ENCODE data around the gene AK5. TPM values are rescaled to one million over a fixed set of nuclear protein-coding genes. Genes with fewer than 3 reads are reported as not detected.

AK5 gene
- total RNA-seq, 2 experiments from 2014 or later: 0.65 to 0.86 TPM

GRCh38 chr1:77532641-77533040 lies 250.8 kb downstream of the AK5 start:
- H3K4me1 Mint-ChIP-seq: peaks cover 2% of the 10 kb centered on the region
- H3K4me3 Mint-ChIP-seq: no peak overlapping the region
- DNase-seq: no peak
- no peak overlapping the region for H3K27ac Mint-ChIP-seq
- CTCF ChIA-PET: interaction anchor here (0.7 to 1.8 kb wide), 12 partner anchors 7 to 368 kb away, joined by 3 to 9 read pairs (median 4); no protein-coding TSS in a partner anchor
- no peaks in the 10 kb centered on the region for H3K9me3 Mint-ChIP-seq
- no peaks in the 10 kb centered on the region for H3K27me3 Mint-ChIP-seq
- no peaks in the 10 kb centered on the region for H3K36me3 Mint-ChIP-seq (ENCODE audit: low read depth)
- POLR2A ChIA-PET: no interaction called here

- ChIA-PET CTCF (interaction anchor here (0.6 to 1.8 kb wide), 13 partner anchors 8 to 385 kb away, joined by 3 to 9 read pairs (median 3); no protein-coding TSS in a partner anchor), POLR2A (no interaction called here)
- Mint-ChIP-seq H3K4me3 (no peak overlapping the region), H3K9me3 (no peaks in the 10 kb centered on the region), H3K27me3 (no peaks in the 10 kb centered on the region), H3K4me1 (peaks cover 2% of the 10 kb centered on the region), H3K36me3 (ENCODE audit: low read depth) (no peaks in the 10 kb centered on the region), H3K27ac (no peak overlapping the region)
- DNase-seq: peak; percentile 56
These were observed 252.0 kb downstream of the AK5 start for GRCh38 chr1:77533660-77534305.

GRCh38 chr1:77534456-77534855 lies 252.6 kb downstream of the AK5 start:
- Mint-ChIP-seq H3K27me3 (no peaks in the 10 kb centered on the region), H3K27ac (no peak overlapping the region), H3K4me1 (peaks cover 2% of the 10 kb centered on the region), H3K4me3 (no peak overlapping the region), H3K9me3 (no peaks in the 10 kb centered on the region), H3K36me3 (ENCODE audit: low read depth) (no peaks in the 10 kb centered on the region)
- DNase-seq: no peak
- ChIA-PET POLR2A (no interaction called here), CTCF (interaction anchor here (1.6 kb wide), 1 partner anchor 386 kb away, joined by 4 read pairs; no protein-coding TSS in a partner anchor)

- no peak overlapping the region for H3K4me3 Mint-ChIP-seq
- no peaks in the 10 kb centered on the region for H3K9me3 Mint-ChIP-seq
- no peaks in the 10 kb centered on the region for H3K27me3 Mint-ChIP-seq
- DNase-seq: no peak
- H3K36me3 Mint-ChIP-seq (ENCODE audit: low read depth): no peaks in the 10 kb centered on the region
- no peak overlapping the region for H3K27ac Mint-ChIP-seq
- ChIA-PET POLR2A (no interaction called here), CTCF (interaction anchor here (0.7 to 1.3 kb wide), 3 partner anchors 9 to 319 kb away, joined by 3 to 4 read pairs (median 3); no protein-coding TSS in a partner anchor)
- H3K4me1 Mint-ChIP-seq: peaks cover 2% of the 10 kb centered on the region
These were observed 255.0 kb downstream of the AK5 start for GRCh38 chr1:77536813-77537212.

- no peaks in the 10 kb centered on the region for H3K9me3 Mint-ChIP-seq
- ChIA-PET POLR2A (interaction anchor here (0.9 to 1.1 kb wide), 2 partner anchors 143 to 144 kb away, joined by 3 read pairs; partner anchors contain the start of gene ZZZ3), CTCF (interaction anchor here (0.7 to 1.2 kb wide), 2 partner anchors 11 to 301 kb away, joined by 3 read pairs; no protein-coding TSS in a partner anchor)
- H3K4me1 Mint-ChIP-seq: no peaks in the 10 kb centered on the region
- no peak overlapping the region for H3K4me3 Mint-ChIP-seq
- H3K36me3 Mint-ChIP-seq (ENCODE audit: low read depth): no peaks in the 10 kb centered on the region
- no peak overlapping the region for H3K27ac Mint-ChIP-seq
- DNase-seq: no peak
- no peaks in the 10 kb centered on the region for H3K27me3 Mint-ChIP-seq
These were observed 257.2 kb downstream of the AK5 start for GRCh38 chr1:77538956-77539518.

GRCh38 chr1:77539519-77540142 lies 257.8 kb downstream of the AK5 start:
- DNase-seq: no peak
- H3K27me3 Mint-ChIP-seq: no peaks in the 10 kb centered on the region
- ChIA-PET CTCF (interaction anchor here (0.7 to 1.2 kb wide), 2 partner anchors 10 to 302 kb away, joined by 3 read pairs; no protein-coding TSS in a partner anchor), POLR2A (interaction anchor here (0.9 to 1.1 kb wide), 2 partner anchors 143 to 144 kb away, joined by 3 read pairs; partner anchors contain the start of gene ZZZ3)
- H3K4me3 Mint-ChIP-seq: no peak overlapping the region
- H3K36me3 Mint-ChIP-seq (ENCODE audit: low read depth): no peaks in the 10 kb centered on the region
- no peaks in the 10 kb centered on the region for H3K9me3 Mint-ChIP-seq
- no peak overlapping the region for H3K27ac Mint-ChIP-seq
- H3K4me1 Mint-ChIP-seq: no peaks in the 10 kb centered on the region

- DNase-seq: no peak
- CTCF ChIA-PET: no interaction called here
These were observed 258.8 kb downstream of the AK5 start for GRCh38 chr1:77540501-77541161.

GRCh38 chr1:77541162-77541545 lies 259.3 kb downstream of the AK5 start:
- H3K36me3 Mint-ChIP-seq (ENCODE audit: low read depth): no peaks in the 10 kb centered on the region
- no peak overlapping the region for H3K4me3 Mint-ChIP-seq
- H3K9me3 Mint-ChIP-seq: no peaks in the 10 kb centered on the region
- no peaks in the 10 kb centered on the region for H3K27me3 Mint-ChIP-seq
- CTCF ChIA-PET: interaction anchor here (0.6 to 1.8 kb wide), 2 partner anchors 8 to 27 kb away, joined by 3 to 9 read pairs; no protein-coding TSS in a partner anchor
- POLR2A ChIA-PET: no interaction called here
- no peaks in the 10 kb centered on the region for H3K4me1 Mint-ChIP-seq
- H3K27ac Mint-ChIP-seq: no peak overlapping the region
- DNase-seq: no peak

More at GRCh38 chr1:77540501-77541161, 258.8 kb downstream of the AK5 start:
- Mint-ChIP-seq H3K27me3 (no peaks in the 10 kb centered on the region), H3K4me3 (no peak overlapping the region), H3K9me3 (no peaks in the 10 kb centered on the region), H3K36me3 (ENCODE audit: low read depth) (no peaks in the 10 kb centered on the region), H3K27ac (no peak overlapping the region), H3K4me1 (no peaks in the 10 kb centered on the region)
- POLR2A ChIA-PET: no interaction called here

GRCh38 chr1:77542813-77543420 lies 261.1 kb downstream of the AK5 start:
- Mint-ChIP-seq H3K9me3 (no peaks in the 10 kb centered on the region), H3K27me3 (no peaks in the 10 kb centered on the region), H3K27ac (no peak overlapping the region), H3K4me1 (no peaks in the 10 kb centered on the region), H3K4me3 (no peak overlapping the region), H3K36me3 (ENCODE audit: low read depth) (no peaks in the 10 kb centered on the region)
- ChIA-PET POLR2A (no interaction called here), CTCF (interaction anchor here (1.8 kb wide), 1 partner anchor 10 kb away, joined by 9 read pairs; no protein-coding TSS in a partner anchor)
- DNase-seq: no peak

GRCh38 chr1:77543822-77544448 lies 262.1 kb downstream of the AK5 start:
- ChIA-PET CTCF (interaction anchor here (2.1 kb wide), 1 partner anchor 11 kb away, joined by 8 read pairs; no protein-coding TSS in a partner anchor), POLR2A (no interaction called here)
- Mint-ChIP-seq H3K4me1 (no peaks in the 10 kb centered on the region), H3K36me3 (ENCODE audit: low read depth) (no peaks in the 10 kb centered on the region), H3K27me3 (no peaks in the 10 kb centered on the region), H3K9me3 (no peaks in the 10 kb centered on the region), H3K27ac (no peak overlapping the region), H3K4me3 (no peak overlapping the region)
- no peak for DNase-seq

GRCh38 chr1:77544845-77545244 lies 263.0 kb downstream of the AK5 start:
- no peak overlapping the region for H3K27ac Mint-ChIP-seq
- no peak for DNase-seq
- no peaks in the 10 kb centered on the region for H3K9me3 Mint-ChIP-seq
- no peaks in the 10 kb centered on the region for H3K27me3 Mint-ChIP-seq
- POLR2A ChIA-PET: no interaction called here
- H3K4me1 Mint-ChIP-seq: no peaks in the 10 kb centered on the region
- CTCF ChIA-PET: interaction anchor here (1.5 to 2.1 kb wide), 2 partner anchors 12 to 1390 kb away, joined by 3 to 8 read pairs; no protein-coding TSS in a partner anchor
- H3K36me3 Mint-ChIP-seq (ENCODE audit: low read depth): no peaks in the 10 kb centered on the region
- H3K4me3 Mint-ChIP-seq: no peak overlapping the region

GRCh38 chr1:77545970-77546369 lies 264.2 kb downstream of the AK5 start:
- no peaks in the 10 kb centered on the region for H3K4me1 Mint-ChIP-seq

More at GRCh38 chr1:77545970-77546369, 264.2 kb downstream of the AK5 start:
- Mint-ChIP-seq H3K36me3 (ENCODE audit: low read depth) (no peaks in the 10 kb centered on the region), H3K9me3 (no peaks in the 10 kb centered on the region), H3K27me3 (no peaks in the 10 kb centered on the region), H3K27ac (no peak overlapping the region), H3K4me3 (no peak overlapping the region)
- no peak for DNase-seq
- ChIA-PET POLR2A (no interaction called here), CTCF (interaction anchor here (1.5 to 2.1 kb wide), 2 partner anchors 13 to 1391 kb away, joined by 3 to 8 read pairs; no protein-coding TSS in a partner anchor)
